ES-I3 (cell line): Measurements from ENCODE around the gene CCDC134.
A peak's percentile ranks its signal among the peaks of the same experiment; 100 is the strongest.

Source experiments
- H3K36me3 ChIP-seq: 2 replicates; pipeline ENCODE4 v1.6.1; 2013; ENCODE audit warnings: mild to moderate bottlenecking, low read length, control low read depth, moderate library complexity; ENCODE audit not compliant: insufficient read depth
- H3K4me1 ChIP-seq: 2 replicates; pipeline ENCODE4 v1.6.1; 2013; ENCODE audit warnings: mild to moderate bottlenecking, control low read depth, low read length; ENCODE audit not compliant: insufficient read depth
- H3K9ac ChIP-seq: 2 replicates; pipeline ENCODE4 v1.6.1; 2013; ENCODE audit warnings: low read depth, mild to moderate bottlenecking, low read length, moderate library complexity
- H3K9me3 ChIP-seq: 2 replicates; pipeline ENCODE4 v1.6.1; 2013; ENCODE audit warnings: mild to moderate bottlenecking, low read length, moderate library complexity; ENCODE audit not compliant: control insufficient read depth, insufficient read depth

The CCDC134 gene

GRCh38 chr22:41800348-41801146 lies at the start of gene CCDC134:
CCDC134 (plus strand) TSS chr22:41800679; CDS start chr22:41808891, 8,212 bp downstream.
- no peaks in the 10 kb centered on the region for H3K36me3 ChIP-seq
- peak within 1 kb of the TSS; percentile 88 for H3K9ac ChIP-seq
- peaks cover 8% of the 10 kb centered on the region for H3K4me1 ChIP-seq
- H3K9me3 ChIP-seq, result no peaks in the 10 kb centered on the region

- no peak overlapping the region for H3K9ac ChIP-seq
- H3K9me3 ChIP-seq, result no peaks in the 10 kb centered on the region
- H3K4me1 ChIP-seq, result peaks cover 3% of the 10 kb centered on the region
- no peaks in the 10 kb centered on the region for H3K36me3 ChIP-seq
These were observed 48.2 kb upstream of the CCDC134 start for GRCh38 chr22:41752011-41752970.

- no peaks in the 10 kb centered on the region for H3K36me3 ChIP-seq
- no peak overlapping the region for H3K9ac ChIP-seq
- H3K4me1 ChIP-seq, result peaks cover 3% of the 10 kb centered on the region
- H3K9me3 ChIP-seq, result no peaks in the 10 kb centered on the region
These were observed 46.5 kb upstream of the CCDC134 start for GRCh38 chr22:41753984-41754383.

- H3K4me1 ChIP-seq, result no peaks in the 10 kb centered on the region; the same call in 1 of the 2 replicates
- no peaks in the 10 kb centered on the region for H3K9me3 ChIP-seq
- no peaks in the 10 kb centered on the region for H3K36me3 ChIP-seq
- no peak overlapping the region for H3K9ac ChIP-seq
These were observed 43.0 kb upstream of the CCDC134 start for GRCh38 chr22:41757502-41757901.

GRCh38 chr22:41758231-41758630 lies 42.2 kb upstream of the CCDC134 start:
- Histone ChIP-seq H3K4me1 (peaks cover 4% of the 10 kb centered on the region), H3K9ac (no peak overlapping the region), H3K36me3 (no peaks in the 10 kb centered on the region), H3K9me3 (no peaks in the 10 kb centered on the region)

GRCh38 chr22:41762980-41763779 lies 37.3 kb upstream of the CCDC134 start:
- H3K4me1 ChIP-seq, result peaks cover 4% of the 10 kb centered on the region; the same call in 1 of the 2 replicates
- H3K36me3 ChIP-seq, result no peaks in the 10 kb centered on the region
- H3K9ac ChIP-seq, result no peak overlapping the region
- no peaks in the 10 kb centered on the region for H3K9me3 ChIP-seq

GRCh38 chr22:41766476-41766875 lies 34.0 kb upstream of the CCDC134 start:
- H3K4me1 ChIP-seq, result peaks cover 4% of the 10 kb centered on the region; the same call in 1 of the 2 replicates
- H3K9ac ChIP-seq, result no peak overlapping the region
- no peaks in the 10 kb centered on the region for H3K36me3 ChIP-seq
- H3K9me3 ChIP-seq, result no peaks in the 10 kb centered on the region

- no peaks in the 10 kb centered on the region for H3K9me3 ChIP-seq
- no peaks in the 10 kb centered on the region for H3K4me1 ChIP-seq
- no peak overlapping the region for H3K9ac ChIP-seq
- no peaks in the 10 kb centered on the region for H3K36me3 ChIP-seq
These were observed 32.0 kb upstream of the CCDC134 start for GRCh38 chr22:41768430-41768829.

GRCh38 chr22:41770715-41771468 lies 29.6 kb upstream of the CCDC134 start:
- no peaks in the 10 kb centered on the region for H3K4me1 ChIP-seq
- no peak overlapping the region for H3K9ac ChIP-seq
- no peaks in the 10 kb centered on the region for H3K36me3 ChIP-seq

GRCh38 chr22:41772198-41772597 lies 28.3 kb upstream of the CCDC134 start:
- Histone ChIP-seq H3K9ac (no peak overlapping the region), H3K4me1 (no peaks in the 10 kb centered on the region), H3K9me3 (no peaks in the 10 kb centered on the region), H3K36me3 (no peaks in the 10 kb centered on the region)

More at GRCh38 chr22:41770715-41771468, 29.6 kb upstream of the CCDC134 start:
- H3K9me3 ChIP-seq, result no peaks in the 10 kb centered on the region

- Histone ChIP-seq H3K9ac (no peak overlapping the region), H3K4me1 (no peaks in the 10 kb centered on the region), H3K36me3 (no peaks in the 10 kb centered on the region), H3K9me3 (no peaks in the 10 kb centered on the region)
These were observed 27.8 kb upstream of the CCDC134 start for GRCh38 chr22:41772645-41773044.

- Histone ChIP-seq H3K4me1 (no peaks in the 10 kb centered on the region), H3K36me3 (no peaks in the 10 kb centered on the region), H3K9ac (no peak overlapping the region), H3K9me3 (no peaks in the 10 kb centered on the region)
These were observed 25.1 kb upstream of the CCDC134 start for GRCh38 chr22:41775338-41775737.

- no peaks in the 10 kb centered on the region for H3K4me1 ChIP-seq
- H3K9ac ChIP-seq, result no peak overlapping the region
- no peaks in the 10 kb centered on the region for H3K36me3 ChIP-seq
- no peaks in the 10 kb centered on the region for H3K9me3 ChIP-seq
These were observed 24.5 kb upstream of the CCDC134 start for GRCh38 chr22:41775976-41776375.
